GM10266 (cell line): Measurements from ENCODE around the gene ATXN10.

Experiments used
- DNase-seq: peaks from one replicate; pipeline ENCODE4 v3.0.0; 2012; ENCODE audit errors: extremely low spot score
- TF ChIP-seq, protein P1 (sequence below): IDR thresholded peaks from 2 replicates; pipeline ENCODE4 v1.5.1; 2012; ENCODE audit warnings: mild to moderate bottlenecking, low read depth; ENCODE audit not compliant: control insufficient read depth, insufficient read depth; ENCODE audit errors: missing control alignments

Gene ATXN10

DNA sequence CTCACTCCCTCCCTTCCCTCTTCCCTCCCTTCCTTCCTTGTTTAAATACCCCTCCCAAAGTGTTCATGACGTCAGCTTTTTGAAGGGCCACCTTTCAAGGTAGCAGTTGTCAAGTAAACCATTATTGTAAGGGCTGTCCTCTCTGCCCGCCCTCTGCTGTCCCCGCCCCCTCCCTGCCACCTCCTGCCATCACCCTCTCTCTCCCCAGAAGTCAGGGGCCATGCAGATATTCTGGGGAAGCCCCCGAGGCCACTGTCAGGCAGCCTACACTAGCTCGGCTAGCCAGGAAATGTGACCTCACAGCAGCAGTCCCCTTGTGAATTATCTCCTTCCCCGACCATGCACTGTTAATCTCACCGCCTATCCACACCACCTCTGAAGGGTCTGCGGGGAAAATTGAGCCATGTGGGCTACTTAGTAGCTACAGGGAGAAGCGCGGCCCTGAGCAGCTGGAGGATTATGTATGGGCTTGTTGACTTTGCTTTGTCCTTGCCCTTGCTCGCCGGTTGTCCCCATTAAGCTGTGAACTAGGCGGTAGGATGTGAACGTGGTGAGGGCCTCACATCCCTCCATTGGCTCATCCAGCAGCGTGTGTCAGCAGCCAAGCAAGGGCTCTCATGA, 42.1 kb upstream of the ATXN10 start:
- DNase-seq = no peak
- TF ChIP-seq, protein P1, sequence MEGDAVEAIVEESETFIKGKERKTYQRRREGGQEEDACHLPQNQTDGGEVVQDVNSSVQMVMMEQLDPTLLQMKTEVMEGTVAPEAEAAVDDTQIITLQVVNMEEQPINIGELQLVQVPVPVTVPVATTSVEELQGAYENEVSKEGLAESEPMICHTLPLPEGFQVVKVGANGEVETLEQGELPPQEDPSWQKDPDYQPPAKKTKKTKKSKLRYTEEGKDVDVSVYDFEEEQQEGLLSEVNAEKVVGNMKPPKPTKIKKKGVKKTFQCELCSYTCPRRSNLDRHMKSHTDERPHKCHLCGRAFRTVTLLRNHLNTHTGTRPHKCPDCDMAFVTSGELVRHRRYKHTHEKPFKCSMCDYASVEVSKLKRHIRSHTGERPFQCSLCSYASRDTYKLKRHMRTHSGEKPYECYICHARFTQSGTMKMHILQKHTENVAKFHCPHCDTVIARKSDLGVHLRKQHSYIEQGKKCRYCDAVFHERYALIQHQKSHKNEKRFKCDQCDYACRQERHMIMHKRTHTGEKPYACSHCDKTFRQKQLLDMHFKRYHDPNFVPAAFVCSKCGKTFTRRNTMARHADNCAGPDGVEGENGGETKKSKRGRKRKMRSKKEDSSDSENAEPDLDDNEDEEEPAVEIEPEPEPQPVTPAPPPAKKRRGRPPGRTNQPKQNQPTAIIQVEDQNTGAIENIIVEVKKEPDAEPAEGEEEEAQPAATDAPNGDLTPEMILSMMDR = no peak

DNA sequence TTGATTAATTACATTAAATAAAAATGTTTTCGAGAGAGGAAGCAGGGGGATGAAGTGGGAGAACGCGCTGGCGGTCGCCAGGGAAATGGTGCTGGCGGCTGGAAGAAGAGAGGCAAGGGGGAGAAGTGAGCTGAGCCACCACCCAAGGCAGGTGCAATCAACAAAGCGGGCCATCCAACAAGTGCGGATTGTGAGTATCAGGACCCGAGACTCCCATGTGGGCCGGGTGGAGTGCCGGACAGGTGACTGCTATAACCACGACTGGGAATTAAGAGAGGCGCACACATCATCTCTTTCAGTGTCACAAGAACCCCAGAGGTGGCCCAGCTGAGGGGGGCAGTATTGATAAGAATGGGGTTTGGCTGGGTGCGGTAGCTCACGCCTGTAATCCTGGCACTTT, 41.2 kb upstream of the ATXN10 start:
- TF ChIP-seq, protein P1 = no peak
- DNase-seq = no peak

DNA sequence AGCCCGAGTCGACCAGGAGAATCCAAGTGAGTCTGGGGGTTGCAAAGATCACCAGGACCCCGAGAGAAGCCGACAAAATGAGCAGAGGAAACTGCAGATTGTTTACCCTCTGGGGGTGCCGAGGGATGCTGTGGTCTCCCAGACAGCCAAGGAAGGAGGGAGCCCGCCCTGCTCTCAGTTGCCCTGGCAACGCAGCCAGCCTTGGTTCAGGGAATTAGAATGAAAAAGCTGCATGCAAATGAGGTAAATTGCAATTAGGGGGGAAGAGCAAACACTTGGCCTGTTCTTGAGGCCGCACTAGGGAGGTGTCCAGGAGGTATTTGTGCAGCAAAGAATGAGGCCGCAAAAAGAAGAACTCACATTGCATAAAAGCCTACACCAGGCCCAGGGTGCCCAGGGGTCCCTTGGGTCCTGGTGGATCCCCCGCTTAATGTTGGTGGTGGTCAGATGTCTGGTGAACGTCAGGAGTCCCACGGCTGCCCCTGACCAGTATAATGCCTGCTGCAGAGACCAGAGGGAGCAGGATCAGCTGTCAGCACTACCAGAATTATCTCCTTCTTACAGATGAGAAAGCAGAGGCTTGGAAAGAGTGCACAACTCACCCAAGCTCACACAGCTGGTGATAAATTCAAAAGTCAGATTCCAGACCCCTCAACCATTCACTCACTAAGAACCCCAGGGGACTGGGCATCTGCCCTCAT, 40.3 kb upstream of the ATXN10 start:
- DNase-seq = no peak
- TF ChIP-seq, protein P1 = no peak

GRCh38 chr22:45631841-45632238, 39.8 kb upstream of the ATXN10 start:
- TF ChIP-seq, protein P1 = no peak
- no peak for DNase-seq

DNA sequence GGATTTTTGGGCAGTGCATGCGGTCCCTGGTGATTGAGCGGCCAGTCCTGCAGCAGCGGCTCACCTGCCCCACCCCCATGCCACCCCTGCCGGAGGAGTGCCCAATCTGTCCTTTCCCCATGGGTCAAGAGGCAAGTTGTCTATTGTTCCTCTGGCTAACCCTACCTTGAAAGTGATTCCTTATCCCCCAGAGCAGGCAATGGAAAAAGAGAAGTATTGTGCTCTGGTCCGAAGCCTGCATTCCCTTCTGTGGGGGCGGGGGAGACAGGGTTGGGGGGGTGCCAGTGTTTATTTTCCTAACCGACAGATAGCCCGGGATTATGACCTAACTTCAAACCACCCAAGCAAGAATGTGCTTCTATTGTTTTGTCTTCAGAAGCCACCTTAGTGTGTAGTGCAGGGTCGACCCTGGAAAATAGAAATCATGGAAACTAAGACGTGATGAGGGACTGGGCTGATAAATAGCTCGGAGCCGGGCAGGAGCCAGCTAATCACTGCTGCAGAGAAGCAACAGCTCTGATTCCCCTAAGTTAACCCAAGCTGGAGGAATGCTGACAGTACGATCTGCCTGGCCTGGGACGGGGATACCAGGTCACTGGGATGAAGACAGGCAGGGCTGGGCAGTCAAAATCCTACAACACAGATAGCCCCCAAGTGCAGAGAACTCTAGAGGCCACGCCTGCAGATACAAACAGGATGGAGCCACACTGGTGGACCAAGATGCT, 38.7 kb upstream of the ATXN10 start:
- DNase-seq = no peak
- TF ChIP-seq, protein P1 = no peak

DNA sequence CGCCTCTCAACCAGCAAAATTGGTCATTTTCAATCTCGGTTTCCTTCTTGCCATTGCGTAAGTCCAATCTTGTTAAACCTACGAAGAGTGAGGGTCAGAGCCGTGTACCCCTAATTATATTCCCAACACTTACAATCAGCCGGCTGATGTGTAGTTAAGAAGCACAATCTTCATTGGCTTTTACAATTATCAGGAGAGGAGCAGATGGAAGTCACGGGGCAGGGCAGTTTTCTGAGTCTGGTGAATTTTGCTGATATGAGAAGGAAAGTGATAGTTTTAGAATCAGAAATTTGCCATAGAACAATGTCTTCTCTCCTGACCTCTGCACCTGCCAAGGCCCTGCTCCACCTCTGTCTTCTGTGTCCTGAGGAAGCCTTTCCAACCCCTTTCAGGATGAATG, 35.0 kb upstream of the ATXN10 start:
- no peak for DNase-seq
- TF ChIP-seq, protein P1 = no peak

DNA sequence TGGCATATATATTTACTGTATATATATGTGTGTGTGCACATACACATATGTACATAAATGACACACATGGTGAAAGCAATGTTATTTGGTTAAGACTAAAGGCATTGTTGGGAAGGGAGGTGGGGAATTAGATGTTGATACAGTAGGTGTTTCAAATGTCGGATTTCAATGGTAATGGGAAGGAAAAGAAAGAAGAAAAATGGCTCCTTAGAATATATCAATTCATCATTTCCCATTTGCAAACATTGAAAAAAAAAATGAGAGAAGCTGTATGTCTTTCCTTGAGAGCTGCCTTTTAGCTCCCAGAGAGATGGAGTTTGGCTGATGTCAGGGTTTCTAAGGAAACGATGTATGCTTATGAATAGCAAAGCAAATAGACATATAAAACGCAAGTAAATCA, 33.4 kb upstream of the ATXN10 start:
- TF ChIP-seq, protein P1 = no peak
- DNase-seq = no peak
